ENCODE data around the gene ACSS3. TPM values are rescaled to one million over a fixed set of nuclear protein-coding genes. Genes with fewer than 3 reads are reported as not detected.

ACSS3 gene
- total and polyA plus RNA-seq, 9 of the 15 experiments (the other 6 are each of a cell fraction or from before 2014, with no cell fraction given), result 0.40 TPM; not detected in 8

- WGBS (ENCODE audit: insufficient coverage, low coverage, missing lambda C conversion rate), result 4% methylated on average over 4 of the region's 4 CpGs
- in situ Hi-C loops (cut with MboI), result no loop called here
- no peak for DNase-seq (ENCODE audit: extremely low read depth in 1 of 4, low spot score in 3 of 4)
- no peak for TF ChIP-seq ZNF778 (CRISPR knock-in tag; IDR thresholded peaks at IDR 0.05)
- TF ChIP-seq, protein P1, sequence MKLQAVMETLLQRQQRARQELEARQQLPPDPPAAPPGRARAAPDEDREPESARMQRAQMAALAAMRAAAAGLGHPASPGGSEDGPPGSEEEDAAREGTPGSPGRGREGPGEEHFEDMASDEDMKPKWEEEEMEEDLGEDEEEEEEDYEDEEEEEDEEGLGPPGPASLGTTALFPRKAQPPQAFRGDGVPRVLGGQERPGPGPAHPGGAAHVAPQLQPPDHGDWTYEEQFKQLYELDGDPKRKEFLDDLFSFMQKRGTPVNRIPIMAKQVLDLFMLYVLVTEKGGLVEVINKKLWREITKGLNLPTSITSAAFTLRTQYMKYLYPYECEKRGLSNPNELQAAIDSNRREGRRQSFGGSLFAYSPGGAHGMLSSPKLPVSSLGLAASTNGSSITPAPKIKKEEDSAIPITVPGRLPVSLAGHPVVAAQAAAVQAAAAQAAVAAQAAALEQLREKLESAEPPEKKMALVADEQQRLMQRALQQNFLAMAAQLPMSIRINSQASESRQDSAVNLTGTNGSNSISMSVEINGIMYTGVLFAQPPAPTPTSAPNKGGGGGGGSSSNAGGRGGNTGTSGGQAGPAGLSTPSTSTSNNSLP (IDR thresholded peaks at IDR 0.05; ENCODE audit: borderline replicate concordance, low read depth, low read length), result no peak
- no peak for TF ChIP-seq TCF15 (CRISPR knock-in tag; IDR thresholded peaks at IDR 0.05)
- TF ChIP-seq ZNF584 (CRISPR knock-in tag; IDR thresholded peaks at IDR 0.05; ENCODE audit: low read depth), result no peak
- TF ChIP-seq, protein P2, sequence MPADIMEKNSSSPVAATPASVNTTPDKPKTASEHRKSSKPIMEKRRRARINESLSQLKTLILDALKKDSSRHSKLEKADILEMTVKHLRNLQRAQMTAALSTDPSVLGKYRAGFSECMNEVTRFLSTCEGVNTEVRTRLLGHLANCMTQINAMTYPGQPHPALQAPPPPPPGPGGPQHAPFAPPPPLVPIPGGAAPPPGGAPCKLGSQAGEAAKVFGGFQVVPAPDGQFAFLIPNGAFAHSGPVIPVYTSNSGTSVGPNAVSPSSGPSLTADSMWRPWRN (IDR thresholded peaks at IDR 0.05; ENCODE audit: low read depth), result no peak
- TF ChIP-seq ZNF586 (CRISPR knock-in tag; conservative IDR thresholded peaks at IDR 0.05), result no peak
- no peak for TF ChIP-seq ZNF57 (CRISPR knock-in tag; IDR thresholded peaks at IDR 0.05)
- TF ChIP-seq MEIS2 (IDR thresholded peaks at IDR 0.05; ENCODE audit: partially characterized antibody), result no peak
- TF ChIP-seq, protein P3, sequence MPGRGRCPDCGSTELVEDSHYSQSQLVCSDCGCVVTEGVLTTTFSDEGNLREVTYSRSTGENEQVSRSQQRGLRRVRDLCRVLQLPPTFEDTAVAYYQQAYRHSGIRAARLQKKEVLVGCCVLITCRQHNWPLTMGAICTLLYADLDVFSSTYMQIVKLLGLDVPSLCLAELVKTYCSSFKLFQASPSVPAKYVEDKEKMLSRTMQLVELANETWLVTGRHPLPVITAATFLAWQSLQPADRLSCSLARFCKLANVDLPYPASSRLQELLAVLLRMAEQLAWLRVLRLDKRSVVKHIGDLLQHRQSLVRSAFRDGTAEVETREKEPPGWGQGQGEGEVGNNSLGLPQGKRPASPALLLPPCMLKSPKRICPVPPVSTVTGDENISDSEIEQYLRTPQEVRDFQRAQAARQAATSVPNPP (IDR thresholded peaks at IDR 0.05; ENCODE audit: borderline replicate concordance, insufficient read depth, insufficient read length), result no peak
- no peak for TF ChIP-seq ZBTB12 (CRISPR knock-in tag; IDR thresholded peaks at IDR 0.05)
- TF ChIP-seq POLR2G (IDR thresholded peaks at IDR 0.05; ENCODE audit: low read depth, low read length), result no peak
- no peak for TF ChIP-seq CTCFL (IDR thresholded peaks at IDR 0.05; ENCODE audit: borderline replicate concordance, insufficient read depth, low read depth, low read length, poor library complexity, severe bottlenecking)
Measured at GRCh38 chr12:81212996-81213696, 135.3 kb downstream of the ACSS3 start.

More at GRCh38 chr12:81212996-81213696, 135.3 kb downstream of the ACSS3 start:
- H4K20me1 ChIP-seq (replicated peaks; ENCODE audit: control insufficient read depth, insufficient read depth, low read length), result no peaks in the 10 kb centered on the region
- H3K4me2 ChIP-seq (ENCODE audit: insufficient read depth, low read length), result no peak overlapping the region
- BruUV-seq (replicated peaks), result no TSS peak
- ChIA-PET CTCF (ENCODE audit: low intra/inter-chr PET ratio) (no interaction called here), POLR2A (no interaction called here)
- H3K4me1 ChIP-seq (replicated peaks in 1 of 2; ENCODE audit: control insufficient read depth in 2 of 2, insufficient read depth in 2 of 2, low read length in 2 of 2), result no peaks in the 10 kb centered on the region
- intact Hi-C loops (cut with micrococcal nuclease), result no loop called here
- no peaks in the 10 kb centered on the region for H3K9me1 ChIP-seq (ENCODE audit: control insufficient read depth, insufficient read depth, low read length)
- H3K36me3 ChIP-seq (ENCODE audit: control insufficient read depth, insufficient read depth, low read length), result no peaks in the 10 kb centered on the region
- FAIRE-seq (no peak), ATAC-seq (no peak)
- H3K79me2 ChIP-seq (ENCODE audit: control insufficient read depth, insufficient read depth, low read length), result no peaks in the 10 kb centered on the region
- no peaks in the 10 kb centered on the region for H3K9me3 ChIP-seq (replicated peaks; ENCODE audit: control insufficient read depth, insufficient read depth, low read depth, low read length)
- no peak overlapping the region for H3K9ac ChIP-seq (ENCODE audit: insufficient read depth in 1 of 2, low read depth in 2 of 2, low read length in 2 of 2)
- H3K27ac ChIP-seq (ENCODE audit: extremely low read depth, low read depth, low read length), result no peak overlapping the region
- H3K27me3 ChIP-seq (ENCODE audit: control insufficient read depth in 2 of 2, insufficient read depth in 2 of 2, low read length in 2 of 2), result no peaks in the 10 kb centered on the region
- no peak overlapping the region for H2AFZ ChIP-seq (ENCODE audit: low read depth, low read length)
- H3K4me3 ChIP-seq, result no peak overlapping the region

Measured in K562 (cell line).